ENCODE data around the gene SWT1.

SWT1 gene

GRCh38 chr1:185156854-185157598 lies at the start of gene SWT1, which contains the start of gene TRMT1L:
TSS of gene SWT1 (plus strand) at chr1:185157167. CDS start at chr1:185160842, 3,675 bp downstream.
TSS of gene TRMT1L (minus strand) at chr1:185156953. CDS start at chr1:185156712, 241 bp downstream.
- peak; percentile 75 for DNase-seq (ENCODE audit: low spot score)

DNA sequence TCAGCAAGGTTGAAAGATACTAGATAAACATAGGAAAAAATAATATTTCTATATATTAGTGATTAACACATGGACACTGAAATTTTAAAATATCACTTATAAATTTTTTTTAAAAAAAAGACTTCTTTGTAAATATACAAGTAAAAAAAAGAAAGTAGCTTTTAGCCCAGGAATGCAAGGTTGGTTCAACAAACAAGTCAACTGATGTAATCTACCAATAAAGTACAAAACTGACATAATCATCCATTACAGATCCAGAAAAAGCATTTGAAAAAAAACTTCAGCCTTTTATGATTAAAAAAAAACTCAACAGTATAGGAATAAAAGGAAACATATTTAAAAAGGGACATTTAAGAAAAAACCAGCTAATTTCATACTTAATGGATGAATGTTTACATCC lies 48.6 kb upstream of the SWT1 start:
- no peak for DNase-seq (ENCODE audit: low spot score)

- DNase-seq (ENCODE audit: low spot score): no peak
Measured at GRCh38 chr1:185110145-185110544, 46.8 kb upstream of the SWT1 start.

- DNase-seq (ENCODE audit: low spot score): no peak
Measured at GRCh38 chr1:185111873-185112272, 45.1 kb upstream of the SWT1 start.

GRCh38 chr1:185112356-185112755 lies 44.6 kb upstream of the SWT1 start:
- no peak for DNase-seq (ENCODE audit: low spot score)

- no peak for DNase-seq (ENCODE audit: low spot score)
Measured at GRCh38 chr1:185129708-185130107, 27.3 kb upstream of the SWT1 start.

GRCh38 chr1:185132534-185132933 lies 24.4 kb upstream of the SWT1 start:
- no peak for DNase-seq (ENCODE audit: low spot score)

DNA sequence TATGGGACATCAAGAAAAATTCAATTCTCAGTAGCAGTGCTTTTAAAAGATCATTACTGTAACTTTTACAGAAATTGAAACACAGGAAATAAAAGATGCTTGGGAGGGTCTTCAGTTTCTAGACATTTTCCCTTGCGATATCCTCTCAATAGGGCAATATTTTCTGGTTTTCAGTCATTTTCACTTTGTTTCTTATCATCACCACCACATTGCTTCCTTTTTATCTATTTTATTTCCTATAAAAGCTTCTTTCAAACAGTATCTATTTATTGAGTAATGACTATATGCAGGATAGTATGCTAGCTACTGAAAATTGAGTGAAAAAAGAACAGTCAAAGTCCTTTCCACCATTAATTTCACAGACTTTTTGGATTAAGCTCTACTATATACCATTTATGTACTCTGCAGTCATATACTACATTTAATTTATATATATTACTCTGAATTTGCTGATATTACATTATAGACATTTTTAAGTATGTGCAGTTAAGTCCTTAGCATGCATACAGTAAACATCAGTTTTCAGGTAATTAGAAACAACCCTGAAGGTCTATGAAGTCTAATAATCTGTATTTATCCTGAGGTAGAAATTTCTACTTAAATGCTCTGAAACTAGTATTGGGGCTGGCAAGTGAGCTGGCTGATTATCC lies 18.9 kb upstream of the SWT1 start:
- DNase-seq (ENCODE audit: low spot score): no peak

- DNase-seq (ENCODE audit: low spot score): no peak
Measured at GRCh38 chr1:185139246-185139645, 17.7 kb upstream of the SWT1 start.

GRCh38 chr1:185144233-185144632 lies 12.7 kb upstream of the SWT1 start:
- no peak for DNase-seq (ENCODE audit: low spot score)

DNA sequence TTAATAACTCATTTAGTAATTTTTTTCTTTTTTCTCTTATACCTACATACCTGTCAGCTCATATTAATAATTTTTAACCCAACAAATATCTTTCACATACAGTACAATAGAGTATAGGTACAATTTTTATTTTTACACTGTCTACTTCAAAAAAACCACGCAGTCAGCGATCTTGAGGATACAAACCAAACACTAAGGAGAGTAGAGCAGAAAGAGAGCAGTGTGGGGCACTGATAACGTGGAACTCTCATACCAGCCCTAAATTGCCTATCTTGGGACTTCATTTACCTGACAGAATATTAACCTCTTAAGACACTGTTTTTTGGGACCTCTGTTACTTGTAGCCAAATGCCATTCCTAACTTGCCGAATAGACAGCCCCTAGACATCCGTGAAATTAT lies 5.8 kb upstream of the SWT1 start:
- DNase-seq (ENCODE audit: low spot score): no peak

DNA sequence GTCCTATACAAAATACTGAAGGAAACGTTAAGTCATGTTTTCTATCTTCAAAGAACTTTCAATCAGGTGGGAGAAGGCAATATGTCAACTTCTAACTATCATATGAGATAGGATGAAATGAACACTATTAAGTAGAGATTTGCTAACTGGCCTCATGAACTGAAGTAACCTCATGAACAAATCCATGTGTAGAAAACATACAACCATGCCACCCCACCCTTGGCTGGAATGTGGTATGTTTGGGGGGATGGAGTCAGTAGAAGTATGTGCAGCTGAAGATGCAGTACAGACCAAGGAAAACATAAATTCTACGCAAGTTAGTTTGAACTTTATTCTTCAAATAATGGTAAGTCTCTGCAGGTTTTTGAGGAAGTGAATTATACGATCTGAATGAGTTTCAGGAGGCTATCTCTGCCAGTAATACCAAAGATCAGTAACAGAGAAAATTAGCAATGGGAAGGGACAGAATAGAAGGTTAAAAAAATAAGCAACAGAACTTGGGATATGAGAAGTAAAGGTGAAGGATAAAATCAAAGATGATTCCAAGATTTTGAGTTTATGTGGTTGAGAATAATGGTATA lies 4.7 kb upstream of the SWT1 start:
- no peak for DNase-seq (ENCODE audit: low spot score)

DNA sequence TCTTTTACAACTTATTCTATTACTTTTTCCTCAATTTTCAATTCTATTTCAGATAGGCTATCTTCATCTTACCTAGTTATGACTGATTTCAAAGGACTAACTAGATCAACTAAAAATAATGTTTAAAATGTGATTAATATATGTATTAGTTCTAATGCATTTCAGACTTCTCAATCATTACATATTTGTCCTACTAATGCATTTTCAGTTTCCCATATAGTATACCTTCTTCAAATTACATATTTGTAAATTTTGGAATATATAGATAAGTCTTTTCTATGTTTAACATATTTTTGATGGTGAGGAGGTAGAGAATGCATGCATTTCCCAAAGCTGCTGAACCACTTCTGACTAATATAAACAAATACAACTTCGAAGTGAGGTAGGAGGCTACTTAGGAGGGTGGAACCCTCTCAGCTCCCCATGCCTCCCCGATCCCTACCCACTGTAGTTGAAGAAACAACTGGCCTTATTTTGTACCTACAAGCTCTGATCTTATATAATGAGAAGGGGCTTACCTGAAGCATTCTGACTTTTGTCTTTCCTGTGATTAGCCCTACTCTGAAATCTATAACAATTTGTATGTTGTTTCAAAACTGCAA lies 2.0 kb upstream of the SWT1 start:
- DNase-seq (ENCODE audit: low spot score): no peak

- no peak for DNase-seq (ENCODE audit: low spot score)
Measured at GRCh38 chr1:185155600-185156287, 1.2 kb upstream of the SWT1 start.

- DNase-seq (ENCODE audit: low spot score): peak; percentile 37
Measured at GRCh38 chr1:185156288-185156853, 596 bp upstream of the SWT1 start.

DNA sequence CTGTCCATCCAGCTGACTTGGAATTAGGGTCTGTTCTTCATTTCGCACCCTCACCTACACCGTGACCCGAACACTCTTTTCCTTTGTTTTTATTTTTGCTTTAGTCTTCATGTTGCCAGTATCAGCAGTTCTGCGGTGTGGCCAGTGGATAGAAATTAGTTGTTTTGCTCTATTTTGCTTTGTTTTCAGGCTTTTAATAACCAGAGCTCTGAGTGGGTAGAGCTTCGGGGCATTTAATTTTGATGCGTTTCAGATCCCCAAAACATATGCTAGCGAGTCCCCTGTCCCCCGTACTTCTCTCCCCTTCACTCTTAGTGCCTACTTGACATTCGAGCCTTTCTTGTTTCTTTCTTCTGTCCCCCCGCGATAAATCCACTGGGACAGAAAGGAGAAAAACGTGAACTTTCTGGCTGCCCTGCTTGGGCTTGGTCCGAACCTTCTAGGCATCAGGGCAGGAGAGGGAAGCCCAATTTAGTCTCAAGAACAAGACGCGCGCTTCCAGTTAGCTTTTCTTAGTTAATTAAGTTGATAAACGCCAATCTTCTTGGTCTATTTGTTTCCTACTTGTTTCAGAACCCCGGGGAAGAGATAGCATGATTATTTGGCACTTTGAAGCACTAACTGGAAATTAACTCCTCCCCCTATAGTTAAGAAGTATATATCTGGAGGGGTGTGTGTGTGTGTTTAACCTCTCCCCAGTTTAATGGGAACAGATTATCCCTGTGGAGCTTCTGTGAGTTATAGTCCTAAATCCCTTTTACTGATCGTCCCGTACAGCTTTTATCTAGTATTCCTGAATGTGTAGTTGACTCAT lies 839 bp downstream of the SWT1 start:
- no peak for DNase-seq (ENCODE audit: low spot score)

GRCh38 chr1:185158800-185159199 lies 1.8 kb downstream of the SWT1 start:
- DNase-seq (ENCODE audit: low spot score): no peak

- no peak for DNase-seq (ENCODE audit: low spot score)
Measured at GRCh38 chr1:185159966-185160365, 3.0 kb downstream of the SWT1 start.

DNA sequence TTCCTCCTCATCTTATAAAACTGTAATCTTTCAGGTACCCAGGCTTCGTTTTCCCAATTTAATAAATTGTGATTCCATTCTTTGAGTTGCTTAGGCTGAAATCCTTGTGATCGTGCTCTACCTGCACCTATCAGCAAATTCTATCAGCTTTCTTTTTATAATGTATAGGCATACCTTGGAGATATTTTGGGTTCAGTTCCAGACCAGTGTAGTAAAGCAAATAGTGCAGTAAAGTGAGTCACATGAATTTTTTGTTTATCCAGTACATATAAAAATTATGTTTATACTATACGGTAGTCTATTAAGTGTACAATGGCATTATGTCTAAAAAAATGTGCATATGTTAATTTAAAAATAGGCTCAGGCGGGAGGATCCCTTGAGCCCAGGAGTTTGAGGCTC lies 5.5 kb downstream of the SWT1 start:
- no peak for DNase-seq (ENCODE audit: low spot score)

- no peak for DNase-seq (ENCODE audit: low spot score)
Measured at GRCh38 chr1:185166106-185166505, 9.1 kb downstream of the SWT1 start.

- peak; percentile 39 for DNase-seq (ENCODE audit: low spot score)
Measured at GRCh38 chr1:185170291-185170848, 13.4 kb downstream of the SWT1 start.
